PFSK-1 (cell line): Measurements from ENCODE around the gene KRT23.

Experiments used
- FOXP2 ChIP-seq: optimal IDR thresholded peaks from 2 replicates; pipeline ENCODE3; 2011; ENCODE audit warnings: borderline replicate concordance, control low read depth, inconsistent platforms; ENCODE audit not compliant: insufficient read depth; ENCODE audit errors: extremely low read length, extremely low read depth
- POLR2AphosphoS5 ChIP-seq: IDR thresholded peaks from 2 replicates; pipeline ENCODE4 v1.6.1; 2012; ENCODE audit warnings: low read depth, mild to moderate bottlenecking, control low read depth, low read length, moderate library complexity
- REST ChIP-seq, 2 experiments: IDR thresholded peaks; 2 replicates each; pipeline versions ENCODE4 v1.6.1 to v1.8.0; 2011 to 2012; ENCODE audit warnings: low read depth in 2 of 2, low read length in 2 of 2, control low read depth in 1 of 2, inconsistent platforms in 1 of 2, mild to moderate bottlenecking in 1 of 2, moderate library complexity in 1 of 2; ENCODE audit not compliant: insufficient read depth in 1 of 2
- SIN3A ChIP-seq: IDR thresholded peaks from 2 replicates; pipeline ENCODE4 v1.6.1; 2012; ENCODE audit warnings: mild to moderate bottlenecking, low read length, moderate library complexity, borderline replicate concordance; ENCODE audit not compliant: insufficient read depth
- TAF1 ChIP-seq: IDR thresholded peaks from 2 replicates; pipeline ENCODE4 v1.6.1; 2012; ENCODE audit warnings: low read length, control low read depth, borderline replicate concordance; ENCODE audit not compliant: insufficient read depth

The KRT23 gene

GRCh38 chr17:40926341-40926740, 11.1 kb downstream of the KRT23 start:
- TF ChIP-seq TAF1 = no peak
- no peak for TF ChIP-seq POLR2AphosphoS5
- no peak for TF ChIP-seq REST (IDR thresholded peaks at IDR 0.05; ENCODE audit: insufficient read depth in 1 of 2, low read depth in 2 of 2, low read length in 2 of 2)
- no peak for TF ChIP-seq FOXP2
- TF ChIP-seq SIN3A = no peak

- TF ChIP-seq TAF1 = no peak
- no peak for TF ChIP-seq REST (IDR thresholded peaks at IDR 0.05; ENCODE audit: insufficient read depth in 1 of 2, low read depth in 2 of 2, low read length in 2 of 2)
- TF ChIP-seq POLR2AphosphoS5 = no peak
- TF ChIP-seq SIN3A = no peak
- no peak for TF ChIP-seq FOXP2
Observed at GRCh38 chr17:40922239-40922638, 15.2 kb downstream of the KRT23 start.

DNA sequence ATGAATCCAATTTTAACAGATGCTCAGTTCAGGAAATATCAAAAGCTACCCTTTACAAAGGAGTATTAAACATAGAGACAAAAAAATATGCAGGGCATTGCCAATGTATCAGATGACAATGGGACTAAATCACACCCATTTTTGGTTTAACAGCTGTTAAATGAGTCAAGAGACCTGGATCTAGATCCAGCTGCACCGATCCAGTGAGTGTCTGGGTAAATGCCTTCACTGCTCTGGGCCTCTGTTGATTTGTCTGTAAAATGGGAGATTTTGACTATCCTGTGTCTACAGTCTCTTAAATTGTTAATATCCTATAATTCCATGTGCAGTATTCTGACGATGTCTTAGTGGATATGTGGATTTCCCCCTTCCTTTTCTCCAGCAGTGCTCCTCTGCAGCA, 16.4 kb downstream of the KRT23 start:
- TF ChIP-seq POLR2AphosphoS5 (no peak), SIN3A (no peak), REST (IDR thresholded peaks at IDR 0.05; ENCODE audit: insufficient read depth in 1 of 2, low read depth in 2 of 2, low read length in 2 of 2) (no peak), FOXP2 (no peak), TAF1 (no peak)

DNA sequence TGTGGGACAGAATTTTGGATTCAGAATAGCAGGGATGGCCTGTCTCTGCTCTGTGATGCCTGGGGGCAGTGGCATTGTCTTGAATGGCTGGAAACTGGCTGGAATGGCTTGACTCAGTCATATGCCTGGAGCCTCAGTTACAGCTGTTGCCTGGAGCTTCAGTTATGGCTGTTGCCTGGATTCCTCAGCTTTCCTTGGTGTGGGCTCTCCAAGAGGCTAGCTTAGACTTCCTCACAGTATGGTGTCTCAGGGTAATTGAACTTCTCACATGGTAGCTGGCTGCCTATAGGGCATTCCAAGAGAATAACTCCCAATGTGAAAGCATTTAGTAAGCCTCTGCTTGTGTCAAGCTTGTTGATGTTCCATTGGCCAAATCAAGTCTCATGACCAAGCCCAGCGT, 21.1 kb downstream of the KRT23 start:
- TF ChIP-seq SIN3A = no peak
- TF ChIP-seq POLR2AphosphoS5 = no peak
- TF ChIP-seq FOXP2 = no peak
- no peak for TF ChIP-seq REST (IDR thresholded peaks at IDR 0.05; ENCODE audit: insufficient read depth in 1 of 2, low read depth in 2 of 2, low read length in 2 of 2)
- no peak for TF ChIP-seq TAF1

- TF ChIP-seq POLR2AphosphoS5 = no peak
- no peak for TF ChIP-seq FOXP2
- TF ChIP-seq TAF1 = no peak
- TF ChIP-seq REST (IDR thresholded peaks at IDR 0.05; ENCODE audit: insufficient read depth in 1 of 2, low read depth in 2 of 2, low read length in 2 of 2) = no peak
- TF ChIP-seq SIN3A = no peak
Observed at GRCh38 chr17:40915721-40916256, 21.7 kb downstream of the KRT23 start.
